Neuron (in vitro differentiated cells): Measurements from ENCODE around the gene IP6K2.
A peak's percentile ranks its signal among the peaks of the same experiment; 100 is the strongest.

Source experiments
- H2AFZ ChIP-seq: one replicate; pipeline ENCODE4 v1.6.1; 2013; ENCODE audit warnings: low read depth, mild to moderate bottlenecking, inconsistent platforms, low read length, moderate library complexity
- H3K27me3 ChIP-seq: one replicate; pipeline ENCODE4 v1.6.1; 2013; ENCODE audit warnings: low read length; ENCODE audit not compliant: insufficient read depth
- H3K36me3 ChIP-seq: one replicate; pipeline ENCODE4 v1.6.1; 2013; ENCODE audit warnings: low read length; ENCODE audit not compliant: insufficient read depth
- H3K4me1 ChIP-seq: one replicate; pipeline ENCODE4 v1.6.1; 2013; ENCODE audit warnings: low read length; ENCODE audit not compliant: insufficient read depth
- H3K4me3 ChIP-seq: 2 replicates; pipeline ENCODE4 v1.5.1; 2013; ENCODE audit warnings: mild to moderate bottlenecking, low read length, moderate library complexity
- H3K9me3 ChIP-seq: one replicate; pipeline ENCODE4 v1.6.1; 2013; ENCODE audit warnings: low read length

Gene IP6K2

DNA sequence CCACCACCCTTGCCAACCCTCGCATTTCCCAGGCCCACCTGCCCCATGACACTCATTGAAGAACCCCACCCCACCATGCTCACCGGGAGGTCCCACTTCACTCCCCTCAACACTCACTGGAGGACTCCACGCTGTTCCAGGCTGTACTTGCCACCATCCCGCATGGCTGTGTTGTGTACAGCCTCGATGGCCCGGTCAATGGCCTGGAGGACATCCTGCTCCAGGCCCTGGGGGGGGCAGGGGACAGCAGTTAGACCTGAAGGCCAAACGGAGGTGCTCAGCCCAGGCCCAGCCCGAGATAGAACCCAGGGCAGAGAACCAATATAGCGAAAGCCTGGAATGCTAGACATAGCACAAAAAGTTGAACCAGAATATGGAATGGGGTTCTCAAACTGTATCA is 34.2 kb downstream of the IP6K2 start:
- peaks cover 57% of the 10 kb centered on the region for H3K36me3 ChIP-seq
- H3K27me3 ChIP-seq: no peaks in the 10 kb centered on the region
- no peak overlapping the region for H2AFZ ChIP-seq
- peaks cover 7% of the 10 kb centered on the region for H3K4me1 ChIP-seq
- no peak overlapping the region for H3K4me3 ChIP-seq
- no peaks in the 10 kb centered on the region for H3K9me3 ChIP-seq

DNA sequence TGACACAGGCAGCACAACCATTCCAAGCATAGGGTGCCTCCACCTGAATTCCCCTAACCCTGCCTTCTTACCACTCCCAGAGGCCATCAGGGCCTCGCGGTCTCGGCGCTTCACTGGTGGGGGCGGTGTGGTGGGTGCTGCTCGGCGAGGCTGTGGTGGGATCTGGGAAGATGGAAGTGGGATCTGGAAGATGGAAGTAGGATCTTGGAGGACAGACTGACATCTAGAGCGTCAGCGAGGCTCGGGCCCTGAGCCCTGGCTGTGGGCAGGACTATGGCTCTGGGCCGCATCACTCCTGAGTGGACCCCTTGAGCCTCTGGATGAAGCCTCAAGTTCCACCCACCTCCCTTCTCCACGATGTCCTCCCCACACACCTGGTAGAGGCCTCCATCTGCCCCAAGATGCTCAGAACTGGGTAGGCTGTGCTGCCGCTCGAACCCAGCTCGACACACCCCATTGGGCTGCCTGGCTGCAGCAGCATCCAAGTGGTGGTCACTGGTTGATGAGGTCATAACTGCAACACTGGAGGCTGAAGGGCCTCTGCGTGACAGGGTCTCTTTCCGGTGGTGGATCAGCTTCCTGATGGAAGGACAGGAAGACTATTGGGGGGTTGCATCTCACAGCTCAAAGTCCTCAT is 34.9 kb downstream of the IP6K2 start:
- H2AFZ ChIP-seq: no peak overlapping the region
- H3K9me3 ChIP-seq: no peaks in the 10 kb centered on the region
- peaks cover 7% of the 10 kb centered on the region for H3K4me1 ChIP-seq
- H3K27me3 ChIP-seq: no peaks in the 10 kb centered on the region
- H3K36me3 ChIP-seq: peaks cover 55% of the 10 kb centered on the region
- no peak overlapping the region for H3K4me3 ChIP-seq

DNA sequence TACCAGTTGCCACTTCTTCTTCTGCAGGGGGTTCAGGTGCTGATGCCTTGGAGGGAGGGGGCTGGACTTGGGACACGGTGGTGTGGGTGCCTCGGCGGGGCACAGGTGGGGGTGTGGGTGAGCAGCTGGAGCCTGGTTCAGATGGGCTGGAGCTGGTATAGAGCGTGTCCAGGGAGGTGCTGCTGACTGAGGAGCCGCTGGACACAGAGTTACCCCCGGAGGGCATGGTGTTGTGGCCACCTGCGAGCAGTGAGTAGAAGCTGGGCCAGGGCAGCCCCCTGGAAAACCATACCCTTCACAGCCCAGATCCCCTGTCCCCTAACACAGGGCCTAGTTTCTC is 35.5 kb downstream of the IP6K2 start:
- peaks cover 54% of the 10 kb centered on the region for H3K36me3 ChIP-seq
- no peak overlapping the region for H2AFZ ChIP-seq
- no peak overlapping the region for H3K4me3 ChIP-seq
- no peaks in the 10 kb centered on the region for H3K9me3 ChIP-seq
- no peaks in the 10 kb centered on the region for H3K27me3 ChIP-seq
- peaks cover 7% of the 10 kb centered on the region for H3K4me1 ChIP-seq

DNA sequence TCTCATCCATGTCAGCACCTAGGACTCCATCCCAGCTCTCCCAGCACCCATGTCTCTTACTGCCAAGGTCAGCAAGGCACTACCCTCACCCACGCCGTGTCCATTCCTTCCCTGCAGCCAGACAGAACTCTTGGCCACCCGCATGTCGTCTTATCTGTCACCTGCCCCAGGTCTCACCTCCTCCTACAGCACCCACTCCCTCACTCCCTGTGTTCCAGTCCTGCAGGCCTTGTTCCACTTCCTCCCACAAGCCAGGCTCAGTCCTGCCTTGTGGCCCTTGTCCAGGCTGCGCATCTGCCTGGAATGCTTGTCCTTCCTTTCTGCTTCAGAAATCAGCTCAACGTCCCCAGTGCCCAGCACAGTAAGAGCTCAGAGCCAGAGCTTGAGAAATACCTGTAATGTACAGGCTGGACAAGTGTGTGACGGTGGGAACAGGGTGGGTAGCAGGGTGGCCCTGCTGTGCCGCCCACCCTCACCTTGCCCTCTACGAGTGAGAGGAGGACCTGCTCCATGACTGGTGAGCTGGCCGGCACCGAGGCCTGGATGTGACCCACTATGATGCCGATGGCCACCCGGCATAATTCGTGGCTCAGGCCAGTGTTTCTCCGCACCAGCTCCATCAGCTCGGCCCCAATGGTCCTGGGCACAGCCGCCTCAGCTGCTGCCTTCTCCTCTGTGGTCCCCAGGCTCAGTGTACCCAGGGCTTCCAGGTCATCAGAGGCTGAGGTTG is 36.0 kb downstream of the IP6K2 start:
- Histone ChIP-seq H3K9me3 (no peaks in the 10 kb centered on the region), H3K36me3 (peaks cover 59% of the 10 kb centered on the region), H3K27me3 (no peaks in the 10 kb centered on the region), H2AFZ (no peak overlapping the region), H3K4me3 (no peak overlapping the region), H3K4me1 (peaks cover 7% of the 10 kb centered on the region)

DNA sequence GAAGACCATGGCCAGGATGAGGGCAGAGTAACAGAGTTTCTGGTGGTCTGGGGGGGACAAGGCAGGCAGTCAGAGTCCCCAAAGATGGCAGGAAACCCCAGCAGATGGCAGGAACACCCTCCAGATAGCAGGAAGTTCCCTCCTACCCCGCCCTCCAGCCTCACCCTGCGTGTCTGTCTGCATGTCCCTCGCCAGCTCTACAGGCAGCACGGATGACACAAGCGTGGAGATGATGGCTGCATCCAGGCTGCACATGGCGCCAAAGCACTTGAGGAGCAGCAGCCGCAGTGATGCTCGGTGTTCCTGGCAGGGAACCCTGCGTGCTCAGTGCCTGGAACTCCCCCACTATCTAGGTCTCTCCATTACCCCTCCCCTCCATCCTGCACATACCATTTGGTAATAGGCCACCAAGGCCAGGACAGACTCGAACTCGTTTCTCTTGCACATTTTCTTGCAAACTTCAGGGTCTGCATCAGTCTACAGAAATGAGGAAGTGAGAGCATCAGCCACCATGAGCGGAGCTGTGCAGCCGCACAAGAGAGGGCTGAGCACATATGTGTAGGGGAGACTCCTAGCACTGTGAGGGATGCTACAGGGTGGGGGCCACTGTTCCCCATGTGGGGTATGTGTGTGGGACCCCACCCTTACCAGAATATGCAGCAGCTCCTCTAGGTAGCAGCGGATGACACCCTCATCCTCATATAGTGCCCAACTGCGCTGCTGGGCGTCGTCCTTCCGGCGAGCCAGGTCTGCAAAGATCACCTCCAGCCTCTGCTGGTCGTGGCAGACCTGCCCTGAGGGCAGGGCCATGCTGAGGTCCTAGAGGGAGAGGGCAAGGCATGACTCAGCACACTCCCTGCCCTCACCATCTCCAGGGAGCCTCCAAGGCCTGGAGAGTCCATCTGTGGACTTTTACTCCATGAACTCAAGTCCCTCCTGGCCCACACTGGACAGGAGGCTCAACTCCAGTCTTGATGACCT is 37.3 kb downstream of the IP6K2 start:
- Histone ChIP-seq H2AFZ (no peak overlapping the region), H3K9me3 (no peaks in the 10 kb centered on the region), H3K4me1 (peaks cover 4% of the 10 kb centered on the region), H3K36me3 (peaks cover 67% of the 10 kb centered on the region), H3K4me3 (no peak overlapping the region), H3K27me3 (no peaks in the 10 kb centered on the region)

DNA sequence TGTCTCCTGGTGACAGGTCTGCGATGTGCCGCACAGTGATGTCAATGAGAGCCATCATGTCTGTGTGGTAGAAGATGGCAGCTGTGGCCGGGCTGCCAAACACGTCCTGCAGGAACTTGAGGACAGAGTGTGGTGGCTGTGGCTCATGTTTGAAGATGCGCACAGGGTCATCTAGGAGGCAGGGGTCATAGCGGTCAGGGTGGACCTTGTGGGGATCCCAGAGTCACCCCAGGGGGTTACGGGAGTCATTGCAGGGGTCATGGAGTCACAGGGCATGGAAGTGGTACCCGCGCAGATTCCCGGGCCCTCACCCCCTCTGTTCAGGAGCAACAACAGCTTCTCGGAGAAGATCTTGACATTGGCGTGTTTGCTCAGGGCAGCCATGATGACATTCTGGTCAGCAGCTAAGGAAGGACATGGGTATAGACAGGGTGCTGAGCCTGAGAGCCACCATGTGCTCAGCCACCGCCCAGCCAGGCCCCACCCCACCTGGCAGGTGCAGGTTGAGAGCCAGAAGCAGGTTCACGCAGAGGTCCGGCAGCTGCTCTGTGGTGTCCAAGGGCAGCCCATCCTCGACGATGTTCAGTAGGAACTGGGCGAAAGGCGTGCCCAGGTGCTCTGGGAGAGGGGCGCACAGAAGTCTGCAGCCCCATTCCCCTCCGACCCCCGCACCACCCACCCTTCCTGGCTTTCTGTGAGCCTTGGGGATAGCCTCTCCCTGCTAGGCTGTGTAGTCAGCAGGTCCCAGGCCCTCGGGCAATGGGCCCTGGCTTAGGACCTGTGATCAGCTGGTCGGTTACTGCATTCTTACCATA is 38.2 kb downstream of the IP6K2 start:
- Histone ChIP-seq H3K4me1 (no peaks in the 10 kb centered on the region), H3K9me3 (no peaks in the 10 kb centered on the region), H2AFZ (no peak overlapping the region), H3K4me3 (no peak overlapping the region), H3K27me3 (no peaks in the 10 kb centered on the region), H3K36me3 (peaks cover 73% of the 10 kb centered on the region)

DNA sequence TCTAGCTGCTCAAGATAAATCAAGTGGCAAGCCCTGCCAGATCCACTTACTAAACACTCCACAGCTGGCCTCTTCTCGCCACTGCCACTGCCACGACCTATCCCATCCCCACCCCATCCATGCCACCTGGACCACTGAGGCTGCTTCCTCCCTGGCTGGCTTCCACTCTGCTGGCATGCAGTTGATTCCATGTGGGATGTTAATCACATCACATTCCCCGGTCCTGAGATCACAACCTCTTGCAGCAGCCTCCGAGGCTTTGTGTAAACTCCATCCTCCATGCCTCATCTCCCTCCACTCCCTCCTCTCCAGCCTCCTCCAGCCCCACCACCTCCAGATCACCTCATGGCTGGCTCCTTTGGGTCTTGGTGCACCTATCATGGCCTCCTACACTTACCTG is 39.0 kb downstream of the IP6K2 start:
- Histone ChIP-seq H3K4me3 (no peak overlapping the region), H3K9me3 (no peaks in the 10 kb centered on the region), H3K27me3 (no peaks in the 10 kb centered on the region), H3K36me3 (peaks cover 73% of the 10 kb centered on the region), H2AFZ (no peak overlapping the region), H3K4me1 (no peaks in the 10 kb centered on the region)

DNA sequence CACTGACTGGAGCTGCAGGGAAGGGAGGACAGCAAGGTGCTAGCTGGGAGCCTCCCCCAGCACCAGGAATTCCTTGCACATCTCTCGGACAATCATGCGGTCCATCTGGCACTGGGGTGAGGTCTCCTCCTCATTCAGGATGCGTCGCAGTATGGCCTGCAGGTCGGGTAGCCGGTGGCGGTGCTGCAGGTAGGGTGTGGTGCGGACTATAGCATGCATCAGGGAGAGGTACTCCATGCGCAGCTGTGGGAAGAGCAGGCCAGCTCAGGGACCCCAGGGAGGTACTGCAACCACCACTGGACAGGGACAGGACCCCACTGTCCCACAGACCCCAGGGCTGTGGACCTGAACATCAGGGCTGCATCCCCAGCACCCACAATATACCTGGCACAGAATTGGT is 42.5 kb downstream of the IP6K2 start:
- peaks cover 49% of the 10 kb centered on the region for H3K36me3 ChIP-seq
- H2AFZ ChIP-seq: no peak overlapping the region
- H3K4me3 ChIP-seq: no peak overlapping the region
- no peaks in the 10 kb centered on the region for H3K27me3 ChIP-seq
- H3K4me1 ChIP-seq: no peaks in the 10 kb centered on the region
- H3K9me3 ChIP-seq: no peaks in the 10 kb centered on the region

DNA sequence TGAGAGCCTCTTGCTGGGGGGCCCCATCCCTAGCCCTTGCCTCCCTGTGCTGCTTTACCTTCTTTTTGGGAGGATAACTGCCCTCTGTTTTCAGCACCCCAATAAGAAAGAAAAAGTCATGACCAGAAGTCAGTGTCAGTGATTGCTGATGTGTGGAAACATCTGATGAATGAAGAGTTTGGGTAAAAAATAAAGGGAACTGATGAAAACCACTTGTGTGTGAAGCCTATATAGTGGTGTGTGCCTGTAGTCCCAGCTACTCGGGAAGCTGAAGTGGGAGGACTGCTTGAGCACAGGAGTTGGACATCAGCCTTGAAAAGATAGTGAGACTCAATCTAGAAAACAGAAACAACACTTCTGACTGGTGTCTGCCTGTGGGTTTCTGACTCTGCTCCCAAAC is 44.5 kb downstream of the IP6K2 start:
- Histone ChIP-seq H3K4me3 (no peak overlapping the region), H3K36me3 (peaks cover 30% of the 10 kb centered on the region), H3K27me3 (no peaks in the 10 kb centered on the region), H3K4me1 (no peaks in the 10 kb centered on the region), H2AFZ (no peak overlapping the region), H3K9me3 (no peaks in the 10 kb centered on the region)

DNA sequence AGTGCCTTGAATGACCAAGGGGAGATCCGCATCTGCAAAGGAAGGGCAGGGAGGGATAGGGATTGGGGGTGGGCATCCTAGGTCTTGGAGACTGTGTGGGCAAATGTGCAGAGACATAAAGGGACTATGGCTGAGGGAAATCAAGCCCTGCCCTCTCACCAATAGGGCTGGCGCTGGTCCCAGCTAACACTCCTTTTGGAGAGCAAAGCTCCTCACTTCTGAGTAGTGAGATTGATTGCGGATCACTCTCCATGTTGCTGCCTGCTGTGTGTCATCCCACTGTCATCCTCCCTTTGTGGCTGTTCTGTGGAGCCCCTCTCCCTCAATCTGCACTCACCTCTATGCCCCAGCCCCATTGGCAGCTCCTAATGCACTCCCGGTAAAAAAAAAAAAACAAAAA is 52.1 kb downstream of the IP6K2 start:
- no peak overlapping the region for H3K4me3 ChIP-seq
- peaks cover 14% of the 10 kb centered on the region for H3K9me3 ChIP-seq
- peaks cover 3% of the 10 kb centered on the region for H3K4me1 ChIP-seq
- H3K36me3 ChIP-seq: peaks cover 18% of the 10 kb centered on the region
- no peak overlapping the region for H2AFZ ChIP-seq
- H3K27me3 ChIP-seq: no peaks in the 10 kb centered on the region

DNA sequence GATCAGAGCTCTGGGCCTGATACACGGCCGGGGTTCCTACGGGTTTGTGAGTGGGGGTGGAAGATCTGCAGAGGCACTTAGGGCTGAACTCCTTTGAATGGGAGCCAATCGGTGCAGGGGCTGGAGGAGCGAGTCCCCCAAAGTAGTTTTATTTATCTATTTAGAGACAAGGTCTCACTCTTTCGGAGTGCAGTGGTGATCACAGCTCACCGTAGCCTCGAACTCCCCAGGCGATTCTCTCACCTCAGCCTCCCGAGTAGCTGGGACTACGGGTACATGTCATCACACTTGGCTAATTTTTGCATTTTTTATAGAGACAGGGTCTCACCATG is 52.7 kb downstream of the IP6K2 start:
- Histone ChIP-seq H3K4me3 (peak overlapping the region; percentile 63), H3K27me3 (no peaks in the 10 kb centered on the region)

DNA sequence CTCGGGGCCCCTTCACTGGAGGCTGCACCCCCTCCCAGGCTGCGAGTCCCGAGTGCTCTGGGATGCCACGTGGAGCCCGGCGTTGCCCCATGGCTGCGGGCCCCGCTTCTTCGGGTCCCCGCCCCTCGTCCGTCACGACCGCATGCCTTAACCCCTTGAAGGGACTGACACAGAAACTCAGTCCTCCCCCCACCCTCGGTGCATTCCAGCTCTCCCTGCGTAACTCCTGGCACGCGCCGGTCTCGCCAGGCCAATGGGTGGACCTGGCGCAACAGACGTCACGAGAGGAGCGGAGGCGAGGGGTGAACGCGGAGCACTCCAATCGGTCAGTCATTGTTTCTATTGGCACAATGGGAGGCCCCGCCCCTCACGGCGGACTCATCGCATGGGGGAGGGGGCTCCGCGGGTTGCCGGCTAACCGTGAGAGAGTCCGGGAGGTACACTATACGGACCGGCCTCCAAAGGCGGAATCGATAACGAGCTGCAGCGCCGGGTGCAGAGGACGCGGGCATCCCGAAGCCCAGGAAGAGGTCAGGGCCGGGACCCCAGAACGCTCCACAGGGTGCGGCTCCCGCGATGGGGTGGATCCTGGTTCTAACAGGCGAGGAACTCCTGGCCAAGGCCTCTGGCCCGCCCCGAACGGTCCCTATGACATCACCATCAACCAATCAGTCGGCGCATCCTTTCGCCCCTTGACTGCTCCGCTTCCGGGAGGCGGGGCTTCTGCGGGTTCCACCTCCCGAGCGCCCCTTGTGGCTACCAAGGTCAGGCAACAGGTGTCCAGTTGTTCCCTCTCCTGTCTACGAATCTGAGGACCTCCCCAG is 53.3 kb downstream of the IP6K2 start:
- Histone ChIP-seq H3K4me3 (peak overlapping the region; percentile 63), H2AFZ (peak overlapping the region; percentile 6), H3K4me1 (peaks cover 3% of the 10 kb centered on the region), H3K36me3 (peaks cover 28% of the 10 kb centered on the region), H3K27me3 (no peaks in the 10 kb centered on the region), H3K9me3 (peaks cover 25% of the 10 kb centered on the region)

More for the DNA sequence above, 52.7 kb downstream of the IP6K2 start:
- H3K36me3 ChIP-seq: peaks cover 24% of the 10 kb centered on the region
- H2AFZ ChIP-seq: no peak overlapping the region
- peaks cover 20% of the 10 kb centered on the region for H3K9me3 ChIP-seq
- H3K4me1 ChIP-seq: peaks cover 3% of the 10 kb centered on the region
